K562 treated with DMSO at 1 percent for 12 hours (cell line): ENCODE measurements around the gene RAB24. TPM values are rescaled to one million over a fixed set of nuclear protein-coding genes. Genes with fewer than 3 reads are reported as not detected.

Experiments used
- total RNA-seq: library from RNA; unstranded; fragments of 300-600 nt; gene quantifications from 2 replicates; pipeline ENCODE4 v1.2.3, GENCODE V29; 2022; ENCODE audit not compliant: insufficient read depth

The RAB24 gene
- total RNA-seq = 57.4 and 61.3 TPM in 2 replicates

GRCh38 chr5:177303121-177303924, at the start of gene RAB24, which contains the start of gene PRELID1:
Gene RAB24, minus strand, starts transcription at chr5:177303719. Its CDS starts 431 bp downstream, at chr5:177303288.
Gene PRELID1, plus strand, starts transcription at chr5:177303799. Its CDS starts 187 bp downstream, at chr5:177303986.

GRCh38 chr5:177351392-177352329, 48.1 kb upstream of the RAB24 start, which contains the start of gene LMAN2:
Gene LMAN2, minus strand, starts transcription at chr5:177351668. Its CDS starts 21 bp downstream, at chr5:177351647.

GRCh38 chr5:177311723-177312648, 8.5 kb upstream of the RAB24 start, which contains the start of gene MXD3:
Gene MXD3, minus strand, starts transcription at chr5:177311898. Its CDS starts 68 bp downstream, at chr5:177311830.

Other genes starting within 250 kb of the RAB24 start
- 5.9 and 8.2 TPM in 2 replicates for gene FGFR4, start 216.8 kb downstream of the RAB24 start, total RNA-seq
- gene NSD1, start 169.9 kb downstream of the RAB24 start, total RNA-seq = 3.4 and 20.2 TPM in 2 replicates
- gene PRELID1, start 80 bp upstream of the RAB24 start, total RNA-seq = 197 and 278 TPM in 2 replicates
- gene MXD3, start 8.2 kb upstream of the RAB24 start, total RNA-seq = 35.5 and 38.9 TPM in 2 replicates
- gene LMAN2, start 47.9 kb upstream of the RAB24 start, total RNA-seq = 338 and 355 TPM in 2 replicates
- gene RGS14, start 54.2 kb upstream of the RAB24 start, total RNA-seq = 64.6 and 74.6 TPM in 2 replicates
- gene SLC34A1, start 80.7 kb upstream of the RAB24 start, total RNA-seq = not detected in 2 replicates
- gene PFN3, start 96.9 kb upstream of the RAB24 start, total RNA-seq = not detected in 2 replicates
- 8.4 and 19.7 TPM in 2 replicates for gene F12, start 105.8 kb upstream of the RAB24 start, total RNA-seq
- 60.6 and 81.9 TPM in 2 replicates for gene GRK6, start 123.0 kb upstream of the RAB24 start, total RNA-seq
- gene PRR7, start 143.1 kb upstream of the RAB24 start, total RNA-seq = 4.1 and 8.5 TPM in 2 replicates
- 24.1 and 40.0 TPM in 2 replicates for gene DBN1, start 169.9 kb upstream of the RAB24 start, total RNA-seq
- 107 and 141 TPM in 2 replicates for gene PDLIM7, start 193.9 kb upstream of the RAB24 start, total RNA-seq
- gene DOK3, start 206.1 kb upstream of the RAB24 start, total RNA-seq = 8.1 and 29.1 TPM in 2 replicates
- gene DDX41, start 213.2 kb upstream of the RAB24 start, total RNA-seq = 100 and 113 TPM in 2 replicates